ENCODE measurements around the gene HOXA3. TPM values are rescaled to one million over a fixed set of nuclear protein-coding genes. Genes with fewer than 3 reads are reported as not detected.

Gene HOXA3
- total RNA-seq, 4 donors from 2014 or later = 6.4 to 22.6 (median 10.3) TPM

- ATAC-seq = no peak
- TF ChIP-seq POLR2A (IDR thresholded peaks at IDR 0.05) = no peak
- TF ChIP-seq POLR2AphosphoS5 (IDR thresholded peaks at IDR 0.05) = no peak
- TF ChIP-seq CTCF (IDR thresholded peaks at IDR 0.05) = no peak
- no peak for TF ChIP-seq EP300 (IDR thresholded peaks at IDR 0.05)
- Histone ChIP-seq H3K36me3 (no peaks in the 10 kb centered on the region), H3K27me3 (no peaks in the 10 kb centered on the region), H3K9me3 (no peaks in the 10 kb centered on the region), H3K27ac (no peak overlapping the region), H3K4me1 (peaks cover 0 to 12% (median 0%) of the 10 kb centered on the region in 3 donors), H3K4me3 (no peak overlapping the region)
- 88 to 94% methylated on average over 1 of the region's 1 CpG for WGBS, 2 donors (ENCODE audit: low coverage in 1 of 2)
These were observed 84.1 kb downstream of the HOXA3 start for GRCh38 chr7:27068259-27068658.

GRCh38 chr7:27066148-27066547 is 86.2 kb downstream of the HOXA3 start:
- peaks cover 0 to 12% (median 0%) of the 10 kb centered on the region in 3 donors for H3K4me1 ChIP-seq
- no peaks in the 10 kb centered on the region for H3K27me3 ChIP-seq
- 76 to 100% methylated on average over 1 to 3 of the region's 3 CpGs for WGBS, 2 donors (ENCODE audit: low coverage in 1 of 2)
- TF ChIP-seq EP300 (IDR thresholded peaks at IDR 0.05) (no peak), POLR2A (IDR thresholded peaks at IDR 0.05) (no peak), POLR2AphosphoS5 (IDR thresholded peaks at IDR 0.05) (no peak), CTCF (IDR thresholded peaks at IDR 0.05) (no peak)
- H3K4me3 ChIP-seq = no peak overlapping the region
- H3K9me3 ChIP-seq = no peaks in the 10 kb centered on the region
- H3K36me3 ChIP-seq = no peaks in the 10 kb centered on the region
- H3K27ac ChIP-seq = no peak overlapping the region
- no peak for ATAC-seq

- H3K4me1 ChIP-seq = peaks cover 0 to 12% (median 0%) of the 10 kb centered on the region in 3 donors
- no peaks in the 10 kb centered on the region for H3K36me3 ChIP-seq
- no peak for ATAC-seq
- no peaks in the 10 kb centered on the region for H3K27me3 ChIP-seq
- TF ChIP-seq POLR2AphosphoS5 (IDR thresholded peaks at IDR 0.05) (no peak), POLR2A (IDR thresholded peaks at IDR 0.05) (no peak), EP300 (IDR thresholded peaks at IDR 0.05) (no peak), CTCF (IDR thresholded peaks at IDR 0.05) (no peak)
- H3K4me3 ChIP-seq = no peak overlapping the region
- no peaks in the 10 kb centered on the region for H3K9me3 ChIP-seq
- no peak overlapping the region for H3K27ac ChIP-seq
- WGBS, 2 donors (ENCODE audit: low coverage in 1 of 2) = 88 to 96% methylated on average over 2 of the region's 2 CpGs
These were observed 86.7 kb downstream of the HOXA3 start for GRCh38 chr7:27065709-27066108.

- Histone ChIP-seq H3K27ac (no peak overlapping the region), H3K9me3 (no peaks in the 10 kb centered on the region), H3K4me1 (peaks cover 0 to 12% (median 0%) of the 10 kb centered on the region in 3 donors), H3K4me3 (no peak overlapping the region), H3K27me3 (no peaks in the 10 kb centered on the region), H3K36me3 (no peaks in the 10 kb centered on the region)
- WGBS, 2 donors (ENCODE audit: low coverage in 1 of 2) = no CpG with 5 or more reads among the region's 2 CpGs
- ATAC-seq = no peak
- TF ChIP-seq POLR2AphosphoS5 (IDR thresholded peaks at IDR 0.05) (no peak), CTCF (IDR thresholded peaks at IDR 0.05) (no peak), POLR2A (IDR thresholded peaks at IDR 0.05) (no peak), EP300 (IDR thresholded peaks at IDR 0.05) (no peak)
These were observed 87.7 kb downstream of the HOXA3 start for GRCh38 chr7:27064661-27065060.

GRCh38 chr7:27064159-27064558 is 88.2 kb downstream of the HOXA3 start:
- Histone ChIP-seq H3K4me3 (no peak overlapping the region), H3K4me1 (peaks cover 0 to 12% (median 0%) of the 10 kb centered on the region in 3 donors), H3K36me3 (no peaks in the 10 kb centered on the region), H3K9me3 (no peaks in the 10 kb centered on the region), H3K27me3 (no peaks in the 10 kb centered on the region), H3K27ac (no peak overlapping the region)
- TF ChIP-seq CTCF (IDR thresholded peaks at IDR 0.05) (no peak), POLR2A (IDR thresholded peaks at IDR 0.05) (no peak), EP300 (IDR thresholded peaks at IDR 0.05) (no peak), POLR2AphosphoS5 (IDR thresholded peaks at IDR 0.05) (no peak)
- ATAC-seq = no peak
- WGBS, 2 donors (ENCODE audit: low coverage in 1 of 2) = 6 to 35% methylated on average over 2 of the region's 2 CpGs

Data from gastroesophageal sphincter (tissue), 4 donors.